Smooth muscle cell (in vitro differentiated cells): ENCODE measurements around the gene LRRC47. TPM values are rescaled to one million over a fixed set of nuclear protein-coding genes. Genes with fewer than 3 reads are reported as not detected.

ENCODE experiments used
- DNase-seq: peaks from one replicate; lab custom pipeline; 2025; ENCODE audit not compliant: unreplicated experiment; lab: John Stamatoyannopoulos, UW
- H2AFZ ChIP-seq: fragments of 200-600 bp; sonication (generic); 2 replicates; pipeline ENCODE4 v1.6.0; 2016; ENCODE audit warnings: antibody characterized with exemption, low read depth, mild to moderate bottlenecking
- H3F3A ChIP-seq: fragments of 200-600 bp; sonication (generic); 2 replicates; pipeline ENCODE4 v1.6.0; 2017; ENCODE audit warnings: antibody characterized with exemption, low read depth
- H3K27ac ChIP-seq: fragments of 200-600 bp; sonication (generic); 2 replicates; pipeline ENCODE4 v1.5.1; 2016; ENCODE audit warnings: low read depth, mild to moderate bottlenecking
- H3K27me3 ChIP-seq: fragments of 200-600 bp; sonication (generic); 2 replicates; pipeline ENCODE4 v1.6.1; 2016; ENCODE audit warnings: low read depth, mild to moderate bottlenecking
- H3K36me3 ChIP-seq: fragments of 200-600 bp; sonication (generic); 2 replicates; pipeline ENCODE4 v1.5.1; 2016; ENCODE audit warnings: low read depth
- H3K4me1 ChIP-seq: fragments of 200-600 bp; sonication (generic); 2 replicates; pipeline ENCODE4 v1.5.1; 2016; ENCODE audit warnings: low read depth
- H3K4me2 ChIP-seq: fragments of 200-600 bp; sonication (generic); 2 replicates; pipeline ENCODE4 v1.6.0; 2016; ENCODE audit warnings: mild to moderate bottlenecking
- H3K4me3 ChIP-seq: fragments of 200-600 bp; sonication (generic); 2 replicates; pipeline ENCODE4 v1.5.1; 2016; ENCODE audit warnings: mild to moderate bottlenecking
- H3K79me2 ChIP-seq: fragments of 200-600 bp; sonication (generic); 2 replicates; pipeline ENCODE4 v1.6.0; 2016; ENCODE audit warnings: low read depth, mild to moderate bottlenecking
- H3K9ac ChIP-seq: fragments of 200-600 bp; sonication (generic); 2 replicates; pipeline ENCODE4 v1.6.0; 2016; ENCODE audit warnings: low read depth
- H3K9me3 ChIP-seq: fragments of 200-600 bp; sonication (generic); replicated peaks from 2 replicates; pipeline ENCODE4 v1.5.1; 2016; ENCODE audit warnings: low read depth
- H4K20me1 ChIP-seq: fragments of 200-600 bp; sonication (generic); 2 replicates; pipeline ENCODE4 v1.6.0; 2016; ENCODE audit warnings: low read depth
- WGBS: methylation state at CpG from one replicate; pipeline ENCODE4 v1.1.7; 2016; ENCODE audit warnings: low lambda C conversion rate; 5-methylcytosine and 5-hydroxymethylcytosine counted together
- polyA plus RNA-seq: library from polyadenylated mRNA; unstranded; fragments of >200 nt; fragmentation: Nextera tagmentation; extraction: Ambion mirVana; gene quantifications from 2 replicates; pipeline ENCODE4 v1.2.1, GENCODE V29; 2016
- total RNA-seq: library from RNA; depleted of rRNA; stranded (reverse); fragments of >200 nt; gene quantifications from 2 replicates; pipeline ENCODE4 v1.2.3, GENCODE V29; 2014
- TF ChIP-seq, protein P1 (sequence below): fragments of 200-600 bp; sonication (generic); IDR thresholded peaks from 2 replicates; pipeline ENCODE4 v1.5.1; 2017; ENCODE audit warnings: borderline replicate concordance, mild to moderate bottlenecking, antibody characterized with exemption; ENCODE audit not compliant: insufficient read depth, poor library complexity, severe bottlenecking

The LRRC47 gene
- total and polyA plus RNA-seq, 2 experiments from 2014 or later = 24.9 to 38.0 TPM

DNA sequence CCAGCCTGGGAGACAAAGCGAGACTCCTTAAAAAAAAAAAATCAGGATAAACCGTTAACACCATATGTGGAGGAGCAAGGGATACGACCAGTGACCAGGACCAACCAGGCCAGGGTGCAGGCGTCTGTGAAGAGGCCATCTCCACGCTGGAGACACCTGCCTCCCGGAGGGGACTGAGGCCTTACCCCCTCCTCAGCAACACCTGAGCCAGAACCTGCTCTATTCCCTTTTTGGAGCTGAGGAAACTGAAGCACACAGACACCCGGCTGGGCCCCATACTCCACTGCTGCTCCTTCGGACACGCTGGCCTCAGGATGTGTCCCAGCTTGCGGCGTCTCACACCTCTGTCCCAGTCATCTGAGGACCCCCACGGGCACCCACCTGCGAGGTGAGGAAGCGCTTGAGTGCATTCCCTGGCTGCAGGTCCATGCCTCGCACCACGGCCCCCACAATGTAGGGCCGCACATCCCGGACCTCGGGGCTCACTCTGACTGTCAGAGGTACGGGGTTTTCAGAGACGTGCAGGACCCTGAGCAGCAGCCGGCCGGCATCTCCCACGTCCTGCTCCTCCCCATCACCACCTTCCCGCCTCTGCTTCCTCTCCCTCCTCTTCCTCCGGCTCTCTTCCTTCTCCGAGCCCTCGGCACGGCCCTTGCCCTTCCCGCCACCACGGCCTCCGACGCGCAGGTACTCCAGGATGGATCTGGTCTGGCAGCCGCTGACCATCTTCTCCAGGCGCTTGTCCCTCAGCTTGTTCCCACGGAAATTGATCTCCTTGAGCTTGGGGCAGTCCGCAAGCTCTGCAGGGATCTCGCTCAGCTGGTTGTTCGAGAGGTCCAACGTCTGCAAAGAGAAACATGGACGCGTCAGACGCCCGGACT, 9.6 kb downstream of the LRRC47 start:
- H3K4me1 ChIP-seq = no peaks in the 10 kb centered on the region
- no peak for DNase-seq
- TF ChIP-seq, protein P1, sequence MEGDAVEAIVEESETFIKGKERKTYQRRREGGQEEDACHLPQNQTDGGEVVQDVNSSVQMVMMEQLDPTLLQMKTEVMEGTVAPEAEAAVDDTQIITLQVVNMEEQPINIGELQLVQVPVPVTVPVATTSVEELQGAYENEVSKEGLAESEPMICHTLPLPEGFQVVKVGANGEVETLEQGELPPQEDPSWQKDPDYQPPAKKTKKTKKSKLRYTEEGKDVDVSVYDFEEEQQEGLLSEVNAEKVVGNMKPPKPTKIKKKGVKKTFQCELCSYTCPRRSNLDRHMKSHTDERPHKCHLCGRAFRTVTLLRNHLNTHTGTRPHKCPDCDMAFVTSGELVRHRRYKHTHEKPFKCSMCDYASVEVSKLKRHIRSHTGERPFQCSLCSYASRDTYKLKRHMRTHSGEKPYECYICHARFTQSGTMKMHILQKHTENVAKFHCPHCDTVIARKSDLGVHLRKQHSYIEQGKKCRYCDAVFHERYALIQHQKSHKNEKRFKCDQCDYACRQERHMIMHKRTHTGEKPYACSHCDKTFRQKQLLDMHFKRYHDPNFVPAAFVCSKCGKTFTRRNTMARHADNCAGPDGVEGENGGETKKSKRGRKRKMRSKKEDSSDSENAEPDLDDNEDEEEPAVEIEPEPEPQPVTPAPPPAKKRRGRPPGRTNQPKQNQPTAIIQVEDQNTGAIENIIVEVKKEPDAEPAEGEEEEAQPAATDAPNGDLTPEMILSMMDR = no peak
- H2AFZ ChIP-seq = no peak overlapping the region
- H3K27ac ChIP-seq = no peak overlapping the region
- no peaks in the 10 kb centered on the region for H3K9me3 ChIP-seq
- H3F3A ChIP-seq = no peaks in the 10 kb centered on the region
- no peak overlapping the region for H3K4me2 ChIP-seq
- H3K79me2 ChIP-seq = peaks cover 33% of the 10 kb centered on the region
- peaks cover 49% of the 10 kb centered on the region for H4K20me1 ChIP-seq
- no peak overlapping the region for H3K4me3 ChIP-seq
- no peaks in the 10 kb centered on the region for H3K36me3 ChIP-seq
- WGBS = 94% methylated on average over 44 of the region's 45 CpGs
- H3K9ac ChIP-seq = no peak overlapping the region
- no peaks in the 10 kb centered on the region for H3K27me3 ChIP-seq

DNA sequence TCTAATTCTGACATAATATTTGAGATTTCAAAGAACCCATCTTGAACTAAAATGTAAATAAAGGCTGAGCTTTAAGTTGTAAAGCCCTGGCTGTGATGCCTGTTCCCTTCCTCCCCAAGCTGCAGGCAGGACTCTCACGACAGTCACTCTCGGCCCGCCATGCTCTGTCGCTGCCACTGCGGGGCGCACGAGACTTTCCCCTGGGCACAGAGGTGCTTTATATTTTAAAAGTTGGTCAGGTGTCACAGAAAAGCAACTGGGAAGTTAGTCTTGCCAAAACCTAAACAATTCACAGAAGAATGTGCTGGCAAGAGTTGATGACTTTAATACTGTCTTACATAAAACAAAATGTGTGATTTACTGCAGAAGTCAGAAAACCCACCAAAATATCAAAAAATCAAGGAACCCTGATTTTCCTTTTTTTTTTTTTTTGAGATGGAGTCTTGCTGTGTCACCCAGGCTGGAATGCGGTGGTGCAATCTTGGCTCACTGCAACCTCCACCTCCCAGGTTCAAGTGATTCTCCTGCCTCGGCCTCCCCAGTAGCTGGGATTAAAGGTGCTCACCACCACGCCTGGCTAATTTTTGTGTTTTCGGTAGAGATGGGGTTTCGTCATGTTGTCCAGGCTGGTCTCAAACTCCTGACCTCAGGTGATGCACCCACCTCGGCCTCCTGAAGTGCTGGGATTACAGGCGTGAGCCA, 10.7 kb downstream of the LRRC47 start:
- Histone ChIP-seq H2AFZ (no peak overlapping the region), H3F3A (no peaks in the 10 kb centered on the region), H3K36me3 (peaks cover 5% of the 10 kb centered on the region), H3K4me2 (no peak overlapping the region), H3K79me2 (peaks cover 23% of the 10 kb centered on the region), H3K27ac (no peak overlapping the region), H3K27me3 (no peaks in the 10 kb centered on the region), H3K9me3 (no peaks in the 10 kb centered on the region), H3K9ac (no peak overlapping the region), H4K20me1 (peaks cover 38% of the 10 kb centered on the region), H3K4me3 (no peak overlapping the region), H3K4me1 (no peaks in the 10 kb centered on the region)
- 90% methylated on average over 14 of the region's 14 CpGs for WGBS
- no peak for DNase-seq
- TF ChIP-seq, protein P1 = no peak

DNA sequence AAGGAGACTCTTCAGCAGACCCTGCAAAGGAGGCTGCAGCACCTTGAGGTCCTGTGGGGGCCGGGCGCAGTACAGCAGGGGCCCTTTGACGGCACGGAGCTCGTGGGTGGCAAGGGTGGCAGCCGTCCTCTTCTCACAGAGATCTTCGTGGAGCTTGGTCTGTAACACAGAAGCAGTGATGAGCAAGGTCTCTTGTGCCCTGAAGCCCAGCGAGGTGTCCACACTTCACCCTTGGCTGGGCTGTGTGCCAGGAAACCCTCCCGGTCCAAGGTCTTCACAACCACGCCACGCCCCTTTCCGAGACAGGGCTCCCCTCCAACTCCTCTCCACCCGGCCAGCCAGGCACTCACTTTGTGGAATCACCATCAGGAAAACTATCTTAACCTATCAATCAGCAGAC, 11.3 kb downstream of the LRRC47 start:
- no peaks in the 10 kb centered on the region for H3F3A ChIP-seq
- H3K4me2 ChIP-seq = no peak overlapping the region
- no peak overlapping the region for H3K9ac ChIP-seq
- peaks cover 5% of the 10 kb centered on the region for H3K36me3 ChIP-seq
- no peak overlapping the region for H3K4me3 ChIP-seq
- peaks cover 18% of the 10 kb centered on the region for H3K79me2 ChIP-seq
- H3K4me1 ChIP-seq = no peaks in the 10 kb centered on the region
- DNase-seq = no peak
- peaks cover 32% of the 10 kb centered on the region for H4K20me1 ChIP-seq
- 96% methylated on average over 13 of the region's 13 CpGs for WGBS
- no peak overlapping the region for H2AFZ ChIP-seq
- no peaks in the 10 kb centered on the region for H3K27me3 ChIP-seq
- no peaks in the 10 kb centered on the region for H3K9me3 ChIP-seq
- H3K27ac ChIP-seq = no peak overlapping the region
- TF ChIP-seq, protein P1 = no peak
